ENCODE measurements around the gene CTNNA3. TPM values are rescaled to one million over a fixed set of nuclear protein-coding genes. Genes with fewer than 3 reads are reported as not detected.

The CTNNA3 gene
- total RNA-seq, 1 experiment from 2014 or later: 0.32 TPM

DNA sequence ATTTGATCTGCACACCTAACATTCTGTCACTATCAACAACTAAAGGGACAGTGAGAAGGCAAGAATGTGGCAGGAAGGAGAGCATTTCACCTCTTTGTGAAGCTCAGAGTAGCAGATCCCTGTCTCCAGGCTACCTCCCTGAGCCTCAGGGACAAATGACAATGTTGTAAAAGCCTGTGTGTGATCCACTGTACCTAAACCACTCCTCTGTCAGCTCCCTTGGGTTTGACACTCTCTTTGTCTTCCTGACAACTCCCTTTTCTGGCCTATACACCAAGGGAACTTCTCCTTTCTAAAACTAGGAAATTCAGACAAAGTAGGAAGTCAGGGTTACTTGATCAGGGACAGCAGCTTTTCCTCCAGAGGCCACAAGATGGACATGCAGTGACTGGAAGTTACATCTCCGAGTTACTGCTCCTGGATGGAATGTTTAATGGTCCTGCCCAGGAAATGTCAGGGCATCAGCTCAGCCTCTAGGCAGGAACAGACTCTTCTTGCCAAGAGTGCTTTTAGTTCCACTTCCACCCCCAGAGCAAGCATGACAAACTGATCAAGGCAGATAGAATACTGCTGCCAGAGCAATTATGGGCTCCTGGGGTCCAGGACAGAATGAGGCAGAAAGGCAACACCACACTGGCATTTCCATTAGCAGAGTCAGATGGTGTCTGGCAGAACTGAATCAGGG, 1784.7 kb downstream of the CTNNA3 start:
- Histone ChIP-seq H3K4me2 (ENCODE audit: low read length) (no peak overlapping the region), H3K9ac (ENCODE audit: low read length) (no peak overlapping the region), H3K27me3 (ENCODE audit: insufficient read depth, low read length) (no peaks in the 10 kb centered on the region), H4K20me1 (ENCODE audit: insufficient read depth) (no peaks in the 10 kb centered on the region), H3K9me2 (ENCODE audit: insufficient read depth) (no peaks in the 10 kb centered on the region), H3K4me1 (ENCODE audit: control insufficient read depth in 1 of 2, insufficient read depth in 2 of 2, low read length in 2 of 2) (no peaks in the 10 kb centered on the region), H3K36me3 (ENCODE audit: control insufficient read depth in 1 of 2, insufficient read depth in 2 of 2, low read length in 2 of 2) (no peaks in the 10 kb centered on the region), H3K79me2 (ENCODE audit: insufficient read depth, low read length) (no peaks in the 10 kb centered on the region), H3K27ac (ENCODE audit: low read depth, low read length) (no peak overlapping the region), H2AFZ (ENCODE audit: low read depth, low read length, poor library complexity, severe bottlenecking) (no peak overlapping the region), H3K9me3 (ENCODE audit: control insufficient read depth in 1 of 2, insufficient read depth in 1 of 2, low read depth in 1 of 2, low read length in 2 of 2) (no peaks in the 10 kb centered on the region), H3K4me3 (replicated peaks in 1 of 2; ENCODE audit: low read depth in 1 of 2, low read length in 2 of 2) (no peak overlapping the region)
- ATAC-seq: no peak
- intact Hi-C loops (cut with micrococcal nuclease): no loop called here
- CTCF ChIA-PET: no interaction called here
- TF ChIP-seq JUND (IDR thresholded peaks at IDR 0.05): no peak
- TF ChIP-seq EZH2 (IDR thresholded peaks at IDR 0.05): no peak
- no peak for TF ChIP-seq FOSL1 (IDR thresholded peaks at IDR 0.05; ENCODE audit: low read depth)
- no peak for TF ChIP-seq ZFX (IDR thresholded peaks at IDR 0.05)
- TF ChIP-seq CEBPB (IDR thresholded peaks at IDR 0.05; ENCODE audit: low read depth): no peak
- no peak for TF ChIP-seq SP1 (IDR thresholded peaks at IDR 0.05; ENCODE audit: low read depth)
- TF ChIP-seq POLR2A (IDR thresholded peaks at IDR 0.05; ENCODE audit: borderline replicate concordance, extremely low read depth, insufficient read depth, insufficient read length): no peak
- TF ChIP-seq MAX (IDR thresholded peaks at IDR 0.05): no peak
- no peak for TF ChIP-seq TCF7L2 (IDR thresholded peaks at IDR 0.05; ENCODE audit: borderline replicate concordance, extremely low read depth, insufficient read depth, insufficient read length)
- TF ChIP-seq YY1 (IDR thresholded peaks at IDR 0.05; ENCODE audit: extremely low read depth, insufficient replicate concordance, low read depth, low read length): no peak
- TF ChIP-seq ELF1 (IDR thresholded peaks at IDR 0.05; ENCODE audit: borderline replicate concordance, low read depth): no peak
- TF ChIP-seq, protein P1, sequence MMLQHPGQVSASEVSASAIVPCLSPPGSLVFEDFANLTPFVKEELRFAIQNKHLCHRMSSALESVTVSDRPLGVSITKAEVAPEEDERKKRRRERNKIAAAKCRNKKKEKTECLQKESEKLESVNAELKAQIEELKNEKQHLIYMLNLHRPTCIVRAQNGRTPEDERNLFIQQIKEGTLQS (IDR thresholded peaks at IDR 0.05): no peak
- no peak for TF ChIP-seq RAD21 (IDR thresholded peaks at IDR 0.05; ENCODE audit: low read depth)
- TF ChIP-seq SIN3A (IDR thresholded peaks at IDR 0.05; ENCODE audit: low read depth): no peak
- no peak for TF ChIP-seq POLR2AphosphoS5 (IDR thresholded peaks at IDR 0.05; ENCODE audit: low read depth, low read length)
- TF ChIP-seq CTCF (IDR thresholded peaks at IDR 0.05 in 2 of 3, conservative IDR thresholded peaks at IDR 0.05 in 1 of 3; ENCODE audit: borderline replicate concordance in 1 of 3, insufficient read depth in 1 of 3, low read depth in 2 of 3, low read length in 2 of 3): no peak
- no peak for TF ChIP-seq REST (IDR thresholded peaks at IDR 0.05; ENCODE audit: low read depth)
- RAD21 ChIA-PET (ENCODE audit: low non-redundant PET in 1 of 2, low total read pairs in 2 of 2, uncharacterized antibody in 2 of 2, unreplicated experiment in 2 of 2): no interaction called here
- DNase-seq (ENCODE audit: low read depth, low spot score): no peak
- POLR2A ChIA-PET: no interaction called here
- no TSS peak for BruUV-seq (replicated peaks)
